IPS DF 6.9 (cell line): Measurements from ENCODE around the gene NTPCR.

Experiments used
- DNase-seq: peaks from one replicate; pipeline ENCODE4 v3.0.0-alpha.2; 2013; ENCODE audit warnings: low read depth, low spot score
- H3K27ac ChIP-seq: one replicate; pipeline ENCODE4 v1.5.1; 2013; ENCODE audit warnings: low read length, control low read depth
- H3K27me3 ChIP-seq: 2 replicates; pipeline ENCODE4 v1.6.1; 2013; ENCODE audit warnings: mild to moderate bottlenecking, low read length; ENCODE audit not compliant: control insufficient read depth, insufficient read depth
- H3K36me3 ChIP-seq: 2 replicates; pipeline ENCODE4 v1.6.1; 2013; ENCODE audit warnings: low read length; ENCODE audit not compliant: control insufficient read depth, insufficient read depth
- H3K4me1 ChIP-seq: 2 replicates; pipeline ENCODE4 v1.6.1; 2013; ENCODE audit warnings: low read length; ENCODE audit not compliant: control insufficient read depth, insufficient read depth
- H3K4me3 ChIP-seq: 2 replicates; pipeline ENCODE4 v1.5.1; 2013; ENCODE audit warnings: mild to moderate bottlenecking, low read length
- H3K9me3 ChIP-seq: 2 replicates; pipeline ENCODE4 v1.6.1; 2013; ENCODE audit warnings: low read length, inconsistent platforms; ENCODE audit not compliant: control insufficient read depth, insufficient read depth
- WGBS: extraction: QIAGEN DNeasy Blood & Tissue Kit; methylation state at CpG from one replicate; pipeline ENCODE4 v1.1.7; 2013; ENCODE audit warnings: mixed read lengths, missing lambda C conversion rate; ENCODE audit not compliant: insufficient read length, insufficient coverage; 5-methylcytosine and 5-hydroxymethylcytosine counted together

NTPCR gene

DNA sequence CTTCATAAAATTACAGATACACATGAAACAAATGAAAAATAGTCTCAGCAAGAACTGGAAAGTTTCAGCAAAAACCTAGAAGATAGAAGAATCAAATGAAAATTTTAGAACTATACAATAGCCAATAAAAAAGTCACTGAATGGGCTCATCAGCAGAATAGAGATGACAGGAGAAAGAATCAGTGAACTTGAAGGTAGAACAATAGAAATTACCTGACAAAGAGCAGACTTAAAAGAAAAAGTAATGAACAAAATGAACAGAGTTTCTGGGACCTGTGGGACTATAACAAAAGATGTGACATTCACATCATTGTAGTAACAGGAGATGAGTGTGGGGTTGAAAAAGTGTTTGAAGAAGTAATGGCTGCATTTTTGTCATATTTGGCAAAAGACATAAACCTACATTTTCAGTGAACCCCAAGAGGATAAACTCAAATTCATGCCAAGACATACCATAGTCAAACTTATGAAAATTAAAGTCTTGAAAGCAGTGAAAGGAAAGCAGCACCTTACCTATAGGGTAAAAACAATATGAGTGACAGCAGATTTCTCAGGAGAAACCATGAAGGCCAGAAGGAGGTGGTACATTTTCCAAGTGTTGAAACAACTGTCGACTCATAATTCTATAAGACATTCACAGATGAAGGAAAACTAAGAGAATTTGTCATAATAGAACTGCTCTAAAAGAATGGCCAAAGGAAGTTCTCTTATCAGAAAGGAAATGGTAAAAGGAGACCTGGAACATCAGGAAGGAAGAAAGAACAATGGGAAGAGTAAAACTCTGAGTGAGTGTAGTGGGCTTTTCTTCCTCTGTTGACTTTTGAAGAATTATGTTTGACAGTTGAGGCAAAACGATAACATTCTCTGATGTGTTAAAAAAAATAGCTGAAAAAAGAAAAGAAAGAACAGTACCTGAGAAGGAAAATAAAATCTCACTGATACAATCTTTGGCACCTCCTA lies 23.5 kb downstream of the NTPCR start:
- Histone ChIP-seq H3K27ac (no peak overlapping the region), H3K4me3 (no peak overlapping the region), H3K36me3 (peaks cover 22% of the 10 kb centered on the region), H3K9me3 (no peaks in the 10 kb centered on the region; the same call in 1 of the 2 replicates), H3K27me3 (no peaks in the 10 kb centered on the region), H3K4me1 (no peaks in the 10 kb centered on the region)
- DNase-seq: no peak
- WGBS: no CpG with 5 or more reads among the region's 2 CpGs

GRCh38 chr1:232974971-232975370 lies 24.6 kb downstream of the NTPCR start:
- no peak overlapping the region for H3K27ac ChIP-seq
- H3K9me3 ChIP-seq: no peaks in the 10 kb centered on the region; the same call in 1 of the 2 replicates
- H3K4me3 ChIP-seq: no peak overlapping the region
- H3K4me1 ChIP-seq: no peaks in the 10 kb centered on the region
- no CpG with 5 or more reads among the region's 3 CpGs for WGBS
- H3K36me3 ChIP-seq: peaks cover 22% of the 10 kb centered on the region
- DNase-seq: no peak
- H3K27me3 ChIP-seq: no peaks in the 10 kb centered on the region

DNA sequence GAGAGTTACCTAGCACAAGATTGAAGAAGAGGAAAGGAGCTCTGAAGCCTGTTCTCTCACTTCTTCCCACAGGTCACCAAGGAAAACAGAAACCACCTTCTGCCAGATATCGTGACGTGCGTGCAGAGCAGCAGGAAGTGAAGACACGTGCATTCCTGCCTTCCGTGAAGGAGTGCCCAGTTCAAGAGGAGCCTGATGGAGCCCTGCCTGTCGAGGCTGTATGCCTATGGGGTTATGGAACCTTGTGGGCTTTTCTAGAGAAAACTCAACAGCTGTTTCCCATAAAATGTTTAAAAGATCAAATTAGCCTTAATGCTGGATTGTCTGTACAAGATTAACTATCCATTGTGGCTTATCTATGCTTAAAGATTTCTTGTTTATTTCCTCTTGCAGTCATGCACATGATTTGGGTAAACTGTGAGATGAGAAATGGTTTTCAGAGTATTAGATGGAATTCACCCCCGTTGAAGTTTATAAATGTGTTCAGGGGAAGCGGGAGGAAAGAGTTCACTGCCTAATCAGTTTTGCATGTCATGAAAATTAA lies 27.8 kb downstream of the NTPCR start:
- H3K4me3 ChIP-seq: no peak overlapping the region
- no peak for DNase-seq
- H3K36me3 ChIP-seq: peaks cover 13% of the 10 kb centered on the region
- H3K4me1 ChIP-seq: no peaks in the 10 kb centered on the region
- no peaks in the 10 kb centered on the region for H3K9me3 ChIP-seq
- WGBS: no CpG with 5 or more reads among the region's 8 CpGs
- no peaks in the 10 kb centered on the region for H3K27me3 ChIP-seq
- H3K27ac ChIP-seq: no peak overlapping the region

DNA sequence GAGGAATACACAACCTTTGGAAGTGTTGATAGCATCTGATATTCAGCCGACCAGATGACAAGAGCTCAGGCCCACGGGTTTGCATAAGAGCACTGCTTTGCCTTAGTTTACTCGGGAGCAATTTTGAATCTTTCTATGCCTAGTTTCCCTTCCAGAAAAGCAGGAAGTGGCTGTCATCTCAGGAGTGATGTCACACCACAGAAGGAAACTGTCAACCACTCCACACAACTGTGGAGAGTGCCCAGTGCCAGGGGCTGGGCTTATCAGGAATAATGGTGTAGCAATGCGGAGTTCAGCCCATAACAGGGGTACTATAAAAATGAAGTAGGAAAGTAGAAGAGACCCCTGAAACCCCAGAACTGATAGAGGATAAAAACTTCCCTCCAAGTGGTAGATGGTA lies 28.4 kb downstream of the NTPCR start:
- H3K4me1 ChIP-seq: no peaks in the 10 kb centered on the region
- H3K36me3 ChIP-seq: peaks cover 13% of the 10 kb centered on the region
- H3K27me3 ChIP-seq: no peaks in the 10 kb centered on the region
- no peak overlapping the region for H3K4me3 ChIP-seq
- H3K9me3 ChIP-seq: no peaks in the 10 kb centered on the region
- WGBS: no CpG with 5 or more reads among the region's 4 CpGs
- no peak overlapping the region for H3K27ac ChIP-seq
- DNase-seq: no peak

GRCh38 chr1:232979558-232979957 lies 29.1 kb downstream of the NTPCR start:
- no peak for DNase-seq
- Histone ChIP-seq H3K4me3 (no peak overlapping the region), H3K36me3 (peaks cover 13% of the 10 kb centered on the region), H3K9me3 (no peaks in the 10 kb centered on the region), H3K27me3 (no peaks in the 10 kb centered on the region), H3K4me1 (no peaks in the 10 kb centered on the region), H3K27ac (no peak overlapping the region)
- no CpG with 5 or more reads among the region's 6 CpGs for WGBS

DNA sequence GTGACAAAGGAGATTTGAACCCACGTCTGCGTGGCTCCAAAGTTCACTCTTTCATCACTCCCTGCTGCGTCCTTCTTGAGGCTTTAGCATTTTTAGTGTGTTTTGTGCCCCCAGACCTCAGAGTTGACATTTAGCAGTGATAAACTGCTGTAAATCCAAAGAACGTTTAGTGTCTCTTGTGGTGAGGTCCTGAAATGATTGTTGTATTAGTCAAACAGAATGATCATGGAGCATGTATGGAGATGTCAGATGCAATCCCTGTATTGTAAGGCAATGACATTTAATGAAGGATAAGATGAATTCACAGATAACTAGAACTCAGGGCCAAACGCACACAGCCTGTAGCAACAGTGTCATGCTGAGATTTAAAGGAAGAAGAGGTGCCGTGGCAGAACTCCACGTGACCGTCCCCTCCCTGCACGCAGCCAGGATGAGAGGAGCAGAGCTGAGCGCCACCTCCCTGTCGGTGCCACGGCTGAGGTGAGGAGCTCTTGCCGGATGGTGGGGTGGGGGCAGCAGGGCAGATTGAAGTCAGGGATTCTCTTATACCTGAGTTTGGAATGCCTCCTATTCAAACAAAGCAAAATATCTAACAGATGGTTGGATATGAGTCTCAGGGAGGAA lies 30.1 kb downstream of the NTPCR start:
- Histone ChIP-seq H3K27ac (no peak overlapping the region), H3K9me3 (no peaks in the 10 kb centered on the region), H3K36me3 (peaks cover 10% of the 10 kb centered on the region), H3K4me1 (no peaks in the 10 kb centered on the region), H3K4me3 (no peak overlapping the region), H3K27me3 (no peaks in the 10 kb centered on the region)
- DNase-seq: no peak
- WGBS: no CpG with 5 or more reads among the region's 13 CpGs

DNA sequence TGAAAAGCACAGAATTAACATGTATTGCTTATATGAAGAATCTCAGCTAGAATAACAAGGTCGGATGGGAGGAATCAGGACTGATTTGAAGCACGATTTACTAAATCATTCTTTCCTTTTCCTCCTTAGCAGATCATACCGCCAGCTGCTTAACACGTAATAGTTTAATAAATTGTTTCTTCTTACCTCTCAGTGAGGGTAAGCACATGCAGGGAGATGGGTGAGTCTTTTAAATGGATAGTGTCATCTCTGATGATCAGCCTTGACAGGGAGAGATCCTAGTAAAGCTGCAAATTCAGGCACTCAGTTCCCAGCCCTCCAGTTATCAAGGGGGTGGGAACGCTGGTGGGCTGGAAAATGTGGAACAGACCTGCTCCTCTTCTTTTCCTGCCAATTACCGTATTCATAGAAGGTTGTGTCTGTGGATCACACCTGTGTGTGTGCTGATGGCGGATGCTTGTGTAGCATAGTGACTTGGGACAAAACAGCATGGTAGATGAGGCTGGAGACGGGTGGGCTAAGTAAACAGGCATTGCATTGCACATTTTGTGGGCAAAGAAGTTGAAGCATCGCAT lies 30.7 kb downstream of the NTPCR start:
- WGBS: no CpG with 5 or more reads among the region's 9 CpGs
- H3K9me3 ChIP-seq: no peaks in the 10 kb centered on the region
- no peak overlapping the region for H3K27ac ChIP-seq
- no peaks in the 10 kb centered on the region for H3K4me1 ChIP-seq
- peaks cover 10% of the 10 kb centered on the region for H3K36me3 ChIP-seq
- H3K4me3 ChIP-seq: no peak overlapping the region
- DNase-seq: no peak
- H3K27me3 ChIP-seq: no peaks in the 10 kb centered on the region

GRCh38 chr1:232982238-232982944 lies 32.0 kb downstream of the NTPCR start:
- Histone ChIP-seq H3K4me1 (no peaks in the 10 kb centered on the region), H3K9me3 (no peaks in the 10 kb centered on the region), H3K27me3 (no peaks in the 10 kb centered on the region), H3K36me3 (peaks cover 5% of the 10 kb centered on the region), H3K27ac (no peak overlapping the region), H3K4me3 (no peak overlapping the region)
- DNase-seq: no peak
- WGBS: no CpG with 5 or more reads among the region's 13 CpGs

DNA sequence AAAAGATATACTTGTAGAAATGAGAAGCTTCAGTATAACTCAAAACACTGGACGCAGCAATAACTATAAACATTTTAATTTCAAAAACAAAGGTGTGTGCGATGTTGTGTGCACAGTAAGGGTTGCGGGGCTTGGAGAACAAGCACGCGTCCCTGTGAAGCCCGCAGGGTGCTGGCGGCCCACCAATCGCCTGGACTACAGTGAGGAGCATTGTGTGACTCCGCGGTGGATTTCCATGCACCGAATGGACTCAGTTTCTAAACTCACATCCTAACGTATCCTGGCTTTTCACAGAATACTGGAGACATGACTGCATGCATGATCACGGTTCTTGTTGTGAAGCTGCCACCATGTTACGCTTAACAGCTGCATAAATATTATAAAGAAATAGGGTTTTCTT lies 33.0 kb downstream of the NTPCR start:
- H3K36me3 ChIP-seq: no peaks in the 10 kb centered on the region; the same call in 1 of the 2 replicates
- WGBS: no CpG with 5 or more reads among the region's 14 CpGs
- H3K27ac ChIP-seq: no peak overlapping the region
- H3K27me3 ChIP-seq: no peaks in the 10 kb centered on the region
- DNase-seq: no peak
- H3K9me3 ChIP-seq: no peaks in the 10 kb centered on the region
- H3K4me1 ChIP-seq: no peaks in the 10 kb centered on the region
- H3K4me3 ChIP-seq: no peak overlapping the region
